Measurements from ENCODE around the gene GRHL1.
A peak's percentile ranks its signal among the peaks of the same experiment; 100 is the strongest.

The GRHL1 gene

GRCh38 chr2:9959262-9959661 lies 7.8 kb downstream of the GRHL1 start:
- H3K9me3 Mint-ChIP-seq, result no peaks in the 10 kb centered on the region
- no peaks in the 10 kb centered on the region for H3K4me1 Mint-ChIP-seq
- H3K27ac Mint-ChIP-seq, result no peak overlapping the region
- no peaks in the 10 kb centered on the region for H3K36me3 Mint-ChIP-seq
- no peak for ATAC-seq
- H3K4me3 Mint-ChIP-seq, result no peak overlapping the region
- H3K27me3 Mint-ChIP-seq, result peaks cover 16% of the 10 kb centered on the region

- Mint-ChIP-seq H3K36me3 (no peaks in the 10 kb centered on the region), H3K27ac (no peak overlapping the region), H3K4me3 (no peak overlapping the region), H3K9me3 (no peaks in the 10 kb centered on the region), H3K27me3 (peaks cover 1% of the 10 kb centered on the region), H3K4me1 (peaks cover 14% of the 10 kb centered on the region)
- no peak for ATAC-seq
Measured at GRCh38 chr2:9961013-9961412, 9.5 kb downstream of the GRHL1 start.

- Mint-ChIP-seq H3K27me3 (no peaks in the 10 kb centered on the region), H3K9me3 (no peaks in the 10 kb centered on the region), H3K4me1 (peaks cover 32% of the 10 kb centered on the region), H3K36me3 (no peaks in the 10 kb centered on the region), H3K27ac (no peak overlapping the region), H3K4me3 (no peak overlapping the region)
- ATAC-seq, result no peak
Measured at GRCh38 chr2:9964334-9964980, 13.0 kb downstream of the GRHL1 start.

- Mint-ChIP-seq H3K9me3 (no peaks in the 10 kb centered on the region), H3K4me1 (peaks cover 32% of the 10 kb centered on the region), H3K27ac (no peak overlapping the region), H3K36me3 (no peaks in the 10 kb centered on the region), H3K27me3 (no peaks in the 10 kb centered on the region), H3K4me3 (no peak overlapping the region)
- no peak for ATAC-seq
Measured at GRCh38 chr2:9965119-9965822, 13.8 kb downstream of the GRHL1 start.

GRCh38 chr2:9966491-9967022 lies 15.1 kb downstream of the GRHL1 start:
- ATAC-seq, result no peak
- H3K27me3 Mint-ChIP-seq, result no peaks in the 10 kb centered on the region
- H3K36me3 Mint-ChIP-seq, result no peaks in the 10 kb centered on the region
- H3K4me3 Mint-ChIP-seq, result no peak overlapping the region
- no peak overlapping the region for H3K27ac Mint-ChIP-seq
- H3K9me3 Mint-ChIP-seq, result no peaks in the 10 kb centered on the region
- H3K4me1 Mint-ChIP-seq, result peaks cover 32% of the 10 kb centered on the region

GRCh38 chr2:9967053-9967775 lies 15.7 kb downstream of the GRHL1 start:
- Mint-ChIP-seq H3K4me3 (no peak overlapping the region), H3K4me1 (peaks cover 32% of the 10 kb centered on the region), H3K36me3 (no peaks in the 10 kb centered on the region), H3K9me3 (no peaks in the 10 kb centered on the region), H3K27ac (no peak overlapping the region), H3K27me3 (no peaks in the 10 kb centered on the region)
- peak; percentile 88 for ATAC-seq

GRCh38 chr2:9968553-9969497 lies 17.3 kb downstream of the GRHL1 start:
- no peak for ATAC-seq
- peaks cover 32% of the 10 kb centered on the region for H3K4me1 Mint-ChIP-seq
- H3K27me3 Mint-ChIP-seq, result peaks cover 7% of the 10 kb centered on the region
- H3K27ac Mint-ChIP-seq, result no peak overlapping the region
- no peak overlapping the region for H3K4me3 Mint-ChIP-seq
- H3K9me3 Mint-ChIP-seq, result no peaks in the 10 kb centered on the region
- H3K36me3 Mint-ChIP-seq, result no peaks in the 10 kb centered on the region

GRCh38 chr2:9970200-9971044 lies 18.9 kb downstream of the GRHL1 start:
- Mint-ChIP-seq H3K9me3 (no peaks in the 10 kb centered on the region), H3K27me3 (peaks cover 7% of the 10 kb centered on the region), H3K36me3 (no peaks in the 10 kb centered on the region), H3K4me1 (peaks cover 24% of the 10 kb centered on the region), H3K4me3 (no peak overlapping the region), H3K27ac (no peak overlapping the region)
- no peak for ATAC-seq

- Mint-ChIP-seq H3K4me3 (no peak overlapping the region), H3K9me3 (no peaks in the 10 kb centered on the region), H3K4me1 (peaks cover 18% of the 10 kb centered on the region), H3K27me3 (peaks cover 14% of the 10 kb centered on the region), H3K27ac (no peak overlapping the region), H3K36me3 (no peaks in the 10 kb centered on the region)
- ATAC-seq, result no peak
Measured at GRCh38 chr2:9971105-9971818, 19.8 kb downstream of the GRHL1 start.

- no peaks in the 10 kb centered on the region for H3K9me3 Mint-ChIP-seq
- no peak overlapping the region for H3K27ac Mint-ChIP-seq
- H3K4me1 Mint-ChIP-seq, result peaks cover 17% of the 10 kb centered on the region
- no peak overlapping the region for H3K4me3 Mint-ChIP-seq
- H3K27me3 Mint-ChIP-seq, result peaks cover 20% of the 10 kb centered on the region
- ATAC-seq, result no peak
- no peaks in the 10 kb centered on the region for H3K36me3 Mint-ChIP-seq
Measured at GRCh38 chr2:9971890-9972289, 20.4 kb downstream of the GRHL1 start.

- peaks cover 8% of the 10 kb centered on the region for H3K4me1 Mint-ChIP-seq
Measured at GRCh38 chr2:9972621-9973479, 21.4 kb downstream of the GRHL1 start.

GRCh38 chr2:9973690-9974089 lies 22.2 kb downstream of the GRHL1 start:
- H3K4me3 Mint-ChIP-seq, result no peak overlapping the region
- no peaks in the 10 kb centered on the region for H3K36me3 Mint-ChIP-seq
- no peak overlapping the region for H3K27ac Mint-ChIP-seq
- H3K9me3 Mint-ChIP-seq, result peaks cover 7% of the 10 kb centered on the region
- no peak for ATAC-seq
- H3K27me3 Mint-ChIP-seq, result peaks cover 38% of the 10 kb centered on the region
- no peaks in the 10 kb centered on the region for H3K4me1 Mint-ChIP-seq

More at GRCh38 chr2:9972621-9973479, 21.4 kb downstream of the GRHL1 start:
- ATAC-seq, result no peak
- no peak overlapping the region for H3K27ac Mint-ChIP-seq
- no peaks in the 10 kb centered on the region for H3K36me3 Mint-ChIP-seq
- H3K4me3 Mint-ChIP-seq, result no peak overlapping the region
- peaks cover 2% of the 10 kb centered on the region for H3K9me3 Mint-ChIP-seq
- H3K27me3 Mint-ChIP-seq, result peaks cover 29% of the 10 kb centered on the region

GRCh38 chr2:9974343-9974742 lies 22.9 kb downstream of the GRHL1 start:
- no peak overlapping the region for H3K27ac Mint-ChIP-seq
- peaks cover 7% of the 10 kb centered on the region for H3K9me3 Mint-ChIP-seq
- ATAC-seq, result no peak
- H3K4me3 Mint-ChIP-seq, result no peak overlapping the region
- H3K4me1 Mint-ChIP-seq, result no peaks in the 10 kb centered on the region
- H3K36me3 Mint-ChIP-seq, result no peaks in the 10 kb centered on the region
- H3K27me3 Mint-ChIP-seq, result peaks cover 38% of the 10 kb centered on the region
